Activated T-helper 9 cell treated with anti-CD3 and anti-CD28 coated beads, Interleukin-2, amount 50 U/mL, for 16 hours (primary cell): ENCODE results near the gene MAP3K4.

ENCODE experiments used
- DNase-seq: peaks from one replicate; pipeline ENCODE4 v3.0.0-alpha.2; 2020; ENCODE audit warnings: low read depth

The MAP3K4 gene

DNA sequence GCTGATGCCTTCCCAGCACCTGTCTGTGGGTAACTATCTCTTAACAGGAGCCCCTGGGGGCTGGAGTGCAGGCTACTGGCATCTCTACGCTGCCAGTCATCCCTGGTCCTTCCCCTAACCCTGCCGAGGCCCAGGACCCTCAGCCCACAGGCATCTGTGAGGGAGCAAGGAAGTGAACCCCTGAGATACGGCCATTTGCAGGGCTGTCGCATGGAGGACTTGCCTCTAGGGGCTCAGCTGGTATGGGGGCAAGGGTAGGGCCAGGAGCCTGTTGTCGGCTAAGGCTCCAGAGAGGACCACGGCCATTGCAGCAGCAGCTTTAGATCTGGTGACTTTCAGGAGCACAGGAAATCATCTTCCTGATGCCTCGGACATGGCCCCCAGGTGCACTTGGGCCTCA lies 49.7 kb downstream of the MAP3K4 start:
- DNase-seq = no peak

DNA sequence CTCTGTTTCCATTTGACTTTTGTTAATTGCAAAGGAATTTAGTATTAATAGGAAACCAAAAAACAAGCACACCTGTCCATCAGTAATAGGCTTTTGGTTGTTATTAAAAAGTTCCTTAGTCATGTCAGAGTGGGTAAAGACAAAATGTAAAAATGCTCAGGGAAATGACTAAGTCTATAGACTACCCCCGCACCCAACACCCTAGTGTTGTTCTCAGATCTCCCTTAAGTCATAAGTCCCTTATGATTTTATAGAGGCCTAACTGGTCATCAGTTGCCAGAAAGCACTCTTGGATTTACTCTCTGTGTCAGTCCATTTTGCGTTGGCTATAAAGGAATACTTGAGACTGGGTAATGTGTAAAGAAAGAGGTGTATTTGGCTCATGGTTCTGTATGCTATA lies 52.8 kb downstream of the MAP3K4 start:
- DNase-seq = no peak

DNA sequence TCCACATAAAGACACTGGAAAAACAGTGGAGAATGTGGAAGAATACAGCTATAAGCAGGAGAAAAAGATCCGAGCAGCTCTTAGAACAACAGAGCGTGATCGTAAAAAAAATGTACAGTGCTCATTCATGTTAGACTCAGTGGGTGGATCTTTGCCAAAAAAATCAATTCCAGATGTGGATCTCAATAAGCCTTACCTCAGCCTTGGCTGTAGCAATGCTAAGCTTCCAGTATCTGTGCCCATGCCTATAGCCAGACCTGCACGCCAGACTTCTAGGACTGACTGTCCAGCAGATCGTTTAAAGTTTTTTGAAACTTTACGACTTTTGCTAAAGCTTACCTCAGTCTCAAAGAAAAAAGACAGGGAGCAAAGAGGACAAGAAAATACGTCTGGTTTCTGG lies 57.1 kb downstream of the MAP3K4 start:
- DNase-seq = no peak

DNA sequence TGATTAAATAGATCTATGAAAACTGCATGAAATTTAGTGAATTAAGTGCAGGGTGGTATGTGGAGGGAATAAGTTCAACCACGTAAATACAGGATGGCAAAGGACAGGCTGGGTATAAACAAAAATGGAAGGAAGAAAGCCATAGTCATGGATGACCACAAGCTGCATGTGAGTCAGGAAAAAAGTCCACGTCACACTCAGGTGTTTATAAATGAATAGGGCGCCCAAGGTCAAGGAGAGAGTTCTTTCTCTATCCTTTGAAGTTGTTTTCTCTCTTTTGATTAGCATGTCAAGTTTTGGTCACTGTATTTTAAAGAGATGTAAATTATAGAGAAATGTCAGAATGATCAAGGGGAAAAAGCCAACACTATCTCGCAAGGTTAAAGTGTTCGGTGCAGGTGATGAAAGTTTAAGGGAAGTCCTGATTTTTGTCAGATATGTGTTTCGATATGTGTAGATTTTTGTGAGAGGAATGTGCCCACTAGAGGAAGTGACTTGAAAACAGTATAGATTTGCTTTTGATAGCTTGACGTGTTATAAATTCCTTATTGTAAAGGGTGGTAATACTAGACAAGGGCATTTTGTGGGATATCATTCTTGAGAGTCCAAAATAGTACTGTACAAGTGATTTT lies 58.7 kb downstream of the MAP3K4 start:
- no peak for DNase-seq

DNA sequence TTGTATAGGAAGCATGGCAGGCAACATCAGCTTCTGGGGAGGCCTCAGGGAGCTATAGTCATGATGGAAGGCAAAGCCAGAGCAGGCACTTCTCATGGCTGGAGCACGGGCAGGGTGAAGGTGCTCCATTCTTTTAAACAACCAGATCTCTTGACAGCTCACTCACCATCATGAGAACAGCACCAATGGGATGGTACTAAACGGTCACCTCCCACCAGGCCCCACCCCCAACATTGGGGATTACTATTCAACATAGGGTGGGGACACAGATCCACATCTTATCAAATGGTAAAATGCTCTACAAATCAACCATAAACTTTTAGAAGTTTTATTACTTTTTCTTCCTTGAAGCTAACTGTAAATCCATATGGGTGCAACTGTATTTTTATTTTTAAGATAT lies 61.5 kb downstream of the MAP3K4 start:
- DNase-seq = no peak

DNA sequence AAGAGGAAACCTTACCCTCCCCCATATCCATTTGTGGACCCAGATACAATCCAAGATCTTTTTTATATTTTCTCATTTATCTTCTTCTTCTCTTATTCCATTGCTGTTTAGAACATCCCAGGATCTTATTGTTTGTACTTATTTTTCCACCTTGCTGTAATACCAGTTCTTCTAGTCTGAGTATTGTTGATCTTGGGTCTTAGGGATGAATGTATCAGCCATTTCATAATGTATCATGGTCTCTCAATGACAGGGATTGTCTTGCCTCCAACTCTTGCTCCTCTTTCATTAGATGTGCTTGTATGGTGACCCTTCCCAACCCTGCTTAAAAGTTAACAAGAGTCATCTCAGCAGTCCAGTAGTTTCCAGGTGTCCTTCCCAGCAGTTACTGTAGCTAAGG lies 63.3 kb downstream of the MAP3K4 start:
- no peak for DNase-seq

DNA sequence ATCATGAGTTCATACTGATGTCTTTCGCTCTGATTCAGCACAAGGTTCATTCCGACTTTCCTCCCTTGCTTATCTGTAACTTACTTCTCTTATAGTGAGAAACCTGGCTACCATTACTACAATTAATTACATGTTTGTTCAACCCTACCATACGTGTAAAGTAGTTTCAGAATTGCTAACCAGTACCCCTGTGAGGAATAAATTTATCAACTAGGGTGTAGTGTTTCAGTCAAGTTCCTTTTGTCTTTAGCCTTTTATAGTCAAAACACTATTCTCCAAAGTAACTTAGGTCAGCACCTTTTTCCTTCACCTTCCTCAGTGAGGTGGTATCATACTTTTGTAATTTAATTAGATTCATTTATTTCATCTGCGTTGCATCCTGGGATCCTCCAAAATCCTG lies 64.9 kb downstream of the MAP3K4 start:
- no peak for DNase-seq

DNA sequence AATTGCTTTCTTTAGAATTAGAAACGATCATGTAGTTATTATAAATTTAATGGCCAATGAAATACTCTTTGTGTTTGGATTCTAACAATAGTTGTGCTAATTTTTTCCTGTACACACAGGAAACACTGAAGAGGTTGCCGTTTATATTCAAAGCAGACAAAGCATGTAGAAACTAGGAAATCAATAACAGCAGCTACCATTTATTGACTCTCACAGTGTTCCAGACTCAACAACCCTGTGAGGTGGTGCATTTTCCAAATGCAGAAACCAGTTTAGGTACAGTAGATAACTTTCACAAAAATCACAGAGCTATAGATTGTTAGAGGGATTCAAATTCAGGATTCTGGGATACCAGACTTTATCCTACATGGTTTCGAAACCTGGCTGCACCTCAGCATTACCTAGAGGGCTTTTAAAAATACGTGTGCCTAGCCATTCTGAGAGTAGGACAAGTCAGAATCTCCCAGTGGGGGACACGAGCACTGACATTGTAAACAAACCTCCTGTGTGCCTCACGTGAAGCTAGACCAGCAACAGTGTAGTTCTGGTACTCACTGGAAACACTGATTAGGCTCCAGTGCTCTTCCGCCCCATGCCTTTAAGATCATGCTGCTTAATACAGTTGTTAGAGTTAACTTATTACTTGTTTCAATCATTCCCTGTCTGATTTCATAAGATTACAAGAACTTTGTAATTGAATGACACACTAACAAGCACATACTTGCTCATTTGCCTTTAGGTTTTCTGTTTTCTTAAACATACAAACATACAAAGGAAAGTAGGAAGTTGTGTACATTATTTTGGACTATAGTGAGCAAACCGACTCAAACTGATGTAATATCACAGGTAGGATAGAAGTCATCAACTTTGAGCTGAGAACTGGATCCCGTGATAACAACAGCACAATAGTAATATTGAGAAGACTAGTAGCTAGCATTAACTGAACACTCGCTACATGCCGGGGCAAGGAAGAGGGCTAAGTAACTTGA lies 65.8 kb downstream of the MAP3K4 start:
- DNase-seq = no peak

DNA sequence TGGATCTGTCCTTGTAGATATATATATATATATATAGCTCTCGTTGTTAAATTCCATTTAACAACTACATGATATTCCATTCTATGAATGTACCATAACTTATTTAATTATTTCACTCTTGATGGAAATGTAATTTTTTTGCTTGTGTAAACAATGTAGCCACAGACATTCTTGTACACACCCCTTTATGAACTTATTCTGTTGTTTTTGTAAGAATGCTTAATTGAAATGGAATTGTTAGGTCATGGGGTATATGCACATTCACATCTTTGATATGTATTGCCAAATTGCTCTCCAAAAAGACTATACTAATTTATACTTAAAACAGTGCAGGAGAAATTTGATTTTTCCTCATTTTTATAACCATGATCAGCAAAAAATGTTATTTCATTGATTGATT lies 67.2 kb downstream of the MAP3K4 start:
- DNase-seq = no peak

DNA sequence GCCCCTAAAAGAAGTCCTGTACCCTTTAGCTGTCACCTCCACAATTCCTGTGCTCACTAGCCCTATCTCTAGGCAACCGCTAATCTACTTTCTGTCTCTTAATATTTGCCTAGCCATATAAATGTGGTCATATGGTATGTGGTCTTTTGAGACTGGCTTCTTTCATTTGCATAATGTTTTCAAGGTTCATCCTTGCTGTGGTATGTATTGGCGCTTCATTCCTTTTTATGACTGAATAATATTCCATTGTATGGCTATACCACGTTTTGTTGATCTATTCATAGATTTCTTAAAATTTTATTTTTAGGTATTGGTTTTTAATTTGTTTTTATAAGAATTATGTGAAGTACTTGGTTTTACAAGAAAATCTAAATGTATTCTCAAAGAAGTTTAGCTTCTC lies 70.0 kb downstream of the MAP3K4 start:
- DNase-seq = no peak

DNA sequence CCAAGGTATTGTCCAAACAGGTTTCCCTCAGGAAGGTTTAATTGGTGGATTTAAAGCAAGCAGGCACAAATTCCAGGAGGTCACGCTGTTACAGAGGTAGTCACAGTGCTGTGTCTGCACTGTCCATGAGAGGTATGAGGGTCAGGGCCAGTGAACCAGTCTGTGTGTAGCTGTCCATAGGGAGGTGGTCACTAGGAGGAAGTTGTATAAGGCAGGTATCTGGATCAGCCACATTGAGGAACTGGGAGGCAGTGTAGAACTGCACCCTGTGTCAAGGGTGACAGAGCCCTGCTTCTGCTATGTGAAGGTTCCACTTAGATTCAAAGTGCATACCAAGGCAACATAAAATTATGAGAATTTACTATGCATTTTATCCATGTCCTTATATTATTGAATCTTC lies 73.3 kb downstream of the MAP3K4 start:
- DNase-seq = no peak

DNA sequence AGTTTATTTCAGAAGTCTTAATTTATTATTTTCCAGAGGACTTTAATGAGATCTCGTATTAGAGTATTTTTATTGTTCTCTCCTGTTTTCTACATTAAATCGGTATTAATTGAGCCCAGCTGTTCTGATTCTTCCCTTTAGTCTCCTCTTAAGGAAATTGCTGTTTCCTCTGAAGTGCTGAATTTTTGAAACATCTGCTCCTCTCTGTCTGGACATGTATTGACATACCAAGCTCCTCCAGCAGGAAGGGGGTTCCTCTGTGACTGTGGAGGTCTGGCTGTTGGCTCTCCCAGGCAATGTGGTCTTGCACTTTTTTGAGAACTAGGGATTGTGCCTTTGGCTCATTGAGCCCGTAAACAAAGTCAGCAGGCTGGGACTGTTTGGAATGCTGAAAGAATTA lies 74.9 kb downstream of the MAP3K4 start:
- no peak for DNase-seq

DNA sequence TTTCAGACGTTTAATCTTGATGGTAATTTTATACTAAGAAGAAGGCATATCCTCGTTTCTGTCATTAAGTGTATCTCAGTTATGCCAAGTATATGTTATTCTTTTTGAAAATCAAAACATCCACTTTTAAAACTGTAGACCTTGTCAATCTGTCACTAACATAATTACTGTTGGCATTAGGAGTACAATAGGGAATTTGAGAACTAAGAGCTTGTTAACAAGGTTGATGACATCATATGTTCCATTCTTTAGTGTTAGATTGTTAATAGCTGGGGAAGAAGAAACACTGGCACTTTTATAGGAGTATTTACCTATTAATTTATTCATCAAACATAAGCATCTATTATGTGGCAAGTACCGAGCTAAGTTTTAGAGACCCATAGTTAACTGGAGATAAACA lies 76.2 kb downstream of the MAP3K4 start:
- DNase-seq = no peak

DNA sequence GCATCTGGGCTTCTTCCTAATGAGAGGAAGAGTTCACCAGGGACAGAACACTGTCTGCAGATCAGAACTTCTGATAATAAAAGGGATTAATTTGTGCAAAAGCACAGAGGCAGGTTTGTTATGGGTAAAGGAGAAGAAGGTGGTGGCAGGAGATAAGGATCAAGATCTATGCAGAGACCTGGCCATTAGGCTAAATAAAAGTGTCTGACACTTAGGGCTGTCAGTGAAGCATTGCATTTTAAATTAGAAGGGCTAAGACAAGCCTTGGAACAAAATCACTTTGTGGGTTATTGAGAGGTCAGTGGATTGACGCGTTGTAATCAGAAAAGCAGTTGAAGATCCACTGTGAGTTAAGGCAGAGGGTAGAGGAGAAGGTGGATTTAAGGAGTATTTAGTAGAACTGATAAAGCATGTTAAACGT lies 76.8 kb downstream of the MAP3K4 start:
- DNase-seq = no peak

DNA sequence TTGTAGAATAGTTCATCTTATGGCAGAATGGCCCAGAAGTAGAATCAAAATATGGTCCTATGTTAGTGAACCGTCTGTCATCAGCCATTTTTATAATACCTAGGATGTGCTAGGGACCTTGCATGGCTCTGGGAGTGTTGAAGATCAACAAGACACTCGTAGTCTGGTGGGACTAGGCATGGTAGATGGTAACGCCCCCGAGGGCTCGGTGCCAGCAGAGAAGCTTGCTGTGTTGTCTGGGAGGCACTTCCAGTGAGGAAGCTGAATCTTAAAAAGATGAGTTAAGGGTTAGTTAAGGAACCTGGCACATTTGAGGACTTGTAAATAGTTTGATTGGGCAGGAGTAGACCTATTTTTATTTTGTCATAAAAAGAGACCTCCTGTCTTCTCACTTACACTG lies 82.4 kb downstream of the MAP3K4 start:
- DNase-seq = no peak

DNA sequence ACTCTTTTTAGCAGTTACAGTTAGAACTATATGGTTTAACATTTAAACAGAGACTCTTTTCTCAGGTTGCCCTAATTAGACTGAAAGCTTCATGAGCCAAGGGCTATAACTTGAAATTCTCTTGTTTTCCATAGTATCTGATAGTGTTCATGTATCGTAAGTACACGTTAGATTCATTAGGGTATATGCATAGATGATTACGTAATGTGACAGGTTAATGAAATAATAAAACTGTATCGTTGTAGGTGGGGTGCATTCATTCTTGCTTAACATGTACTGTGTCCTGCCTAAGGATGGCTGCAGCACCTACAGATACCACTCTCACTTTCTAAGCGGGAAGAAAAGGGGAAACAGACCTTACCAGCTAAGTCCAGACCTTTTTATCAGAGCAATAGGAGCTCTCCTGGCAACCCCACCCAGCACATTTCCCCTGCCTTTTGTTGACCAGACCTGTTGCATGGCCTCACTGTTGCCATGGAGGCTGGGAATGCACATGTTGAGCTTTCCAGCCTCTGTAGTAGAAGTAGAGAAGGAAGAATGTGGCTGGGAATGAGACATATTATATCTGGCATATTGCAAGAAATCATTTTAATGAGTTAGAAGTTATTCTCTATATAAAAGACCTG lies 83.0 kb downstream of the MAP3K4 start:
- DNase-seq = no peak

DNA sequence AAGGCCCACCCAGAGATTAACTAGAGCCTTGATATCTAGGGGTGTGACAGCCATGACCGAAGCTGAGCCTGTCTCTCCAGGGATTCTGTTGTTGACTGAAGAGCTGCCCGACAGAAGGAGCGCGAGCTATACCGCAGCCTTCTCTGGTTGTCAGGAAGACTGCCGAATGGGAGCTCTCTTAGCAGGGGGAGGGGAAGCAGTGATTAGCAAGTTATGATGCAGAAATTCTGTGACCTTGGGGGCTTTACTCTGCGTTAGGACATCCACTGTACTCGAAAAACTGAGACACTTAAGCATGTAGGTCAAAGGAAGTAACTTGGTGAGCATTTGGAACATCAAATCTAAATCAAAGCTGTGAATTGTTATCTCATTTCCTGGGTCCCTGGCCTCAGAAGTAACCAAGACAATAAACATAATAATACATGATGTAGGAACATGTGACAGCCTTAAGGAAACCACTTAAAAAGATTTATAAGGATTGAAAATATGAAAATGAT lies 84.7 kb downstream of the MAP3K4 start:
- no peak for DNase-seq

DNA sequence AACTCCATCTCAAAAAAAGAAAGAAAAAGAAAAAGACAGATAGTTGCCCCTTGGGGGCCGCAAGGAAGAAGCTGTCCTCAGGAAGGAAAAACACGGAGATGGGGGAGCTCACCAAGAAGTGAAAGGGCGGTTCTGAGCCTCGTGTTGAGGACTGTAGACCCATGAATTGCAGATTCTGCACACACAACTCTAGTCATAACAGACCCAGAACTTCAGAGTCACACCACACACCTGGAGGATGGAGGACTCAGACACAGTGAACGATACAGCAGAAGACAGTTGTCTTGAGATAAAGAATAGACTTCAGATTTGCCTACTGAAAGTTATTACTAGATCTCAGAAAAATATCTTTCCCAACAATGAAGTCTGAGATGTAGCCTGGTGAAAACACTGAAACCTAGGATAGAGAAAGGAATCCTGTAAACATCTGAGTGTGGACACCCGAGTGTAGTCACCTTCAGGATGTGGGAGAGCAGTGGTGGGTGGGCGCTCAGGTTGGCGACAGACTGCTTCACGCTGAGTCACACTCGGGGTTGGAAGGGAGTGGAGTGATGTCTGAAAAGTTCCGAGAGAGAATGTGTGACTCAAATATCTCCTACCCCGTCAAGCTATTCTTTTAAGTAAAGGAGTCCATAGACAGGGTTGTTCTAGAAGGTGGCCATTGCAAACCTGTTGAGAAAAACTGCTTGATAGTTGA lies 88.1 kb downstream of the MAP3K4 start:
- DNase-seq = peak; percentile 70

DNA sequence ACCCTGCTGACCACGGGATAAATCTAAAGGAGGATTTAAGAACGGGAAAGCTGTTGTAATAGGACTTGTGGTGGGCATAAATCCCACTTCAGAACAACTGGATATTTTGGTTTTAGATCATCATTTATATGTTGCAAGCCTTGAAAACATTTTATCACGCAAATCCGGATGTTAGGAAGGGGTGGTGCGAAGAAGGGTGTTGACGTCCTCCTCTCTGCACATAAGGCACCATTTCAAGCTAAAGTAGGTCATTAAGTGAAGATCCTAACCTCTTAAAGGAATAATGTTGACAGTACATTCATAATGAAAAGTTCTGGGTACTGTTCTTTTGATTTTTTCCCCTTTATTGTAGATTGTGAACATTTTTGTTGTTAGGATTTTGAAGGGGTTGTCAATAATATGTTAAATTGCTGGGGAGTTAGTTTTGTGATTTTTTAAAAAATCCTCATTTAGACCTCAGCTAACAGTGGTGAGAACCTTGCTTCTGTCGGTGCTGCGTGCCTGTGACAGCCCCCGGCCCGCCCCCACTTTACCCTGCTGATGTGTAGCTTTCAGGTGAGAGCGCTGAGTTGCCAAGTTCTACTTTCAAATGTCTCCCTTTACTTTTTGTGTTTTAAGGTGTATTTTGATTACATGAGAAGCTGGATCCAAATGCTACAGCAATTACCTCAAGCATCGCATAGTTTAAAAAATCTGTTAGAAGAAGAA lies 88.8 kb downstream of the MAP3K4 start:
- DNase-seq = peak; percentile 26

DNA sequence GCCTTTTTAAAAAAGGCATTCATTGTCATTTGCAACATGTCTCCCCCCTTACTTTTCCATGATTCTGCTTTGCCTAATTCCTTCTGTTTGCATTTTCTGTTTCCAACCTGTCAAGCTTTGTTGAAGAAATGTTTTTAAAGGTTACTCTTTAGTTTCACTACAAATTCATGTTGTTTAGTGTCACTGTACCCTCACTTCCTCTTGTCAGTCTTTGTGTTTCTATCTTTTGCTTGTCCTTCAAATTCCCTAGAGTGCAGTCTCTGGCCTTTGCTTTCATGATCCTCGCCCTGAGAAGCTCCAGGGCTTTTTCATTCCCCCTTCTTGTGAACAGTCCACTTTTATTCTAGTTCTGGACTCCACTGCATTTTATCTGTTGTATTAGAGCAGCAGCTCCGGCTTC lies 90.6 kb downstream of the MAP3K4 start:
- no peak for DNase-seq

DNA sequence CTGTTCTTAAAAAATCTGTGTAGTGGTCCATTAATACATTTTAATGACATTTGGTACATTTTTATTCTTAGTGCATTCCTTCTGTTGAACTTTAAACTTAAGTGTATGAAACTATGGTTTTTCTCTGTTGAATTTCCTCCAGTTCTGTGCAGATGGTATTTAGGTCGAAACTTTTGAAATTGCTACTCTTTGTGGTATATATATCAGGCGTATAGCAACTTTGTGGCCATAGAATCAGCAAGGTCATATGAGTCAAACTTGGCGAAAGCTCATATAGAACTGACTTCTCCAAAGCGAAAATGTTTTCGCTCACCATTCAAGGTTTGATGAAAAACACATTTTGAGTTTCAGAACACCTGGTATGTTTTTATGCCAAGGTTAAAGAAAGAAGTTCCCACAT lies 93.7 kb downstream of the MAP3K4 start:
- no peak for DNase-seq
